HL-60 (cell line): ENCODE results near the gene GFAP.

Experiments used
- DNase-seq, 2 experiments: peaks; one replicate each; pipeline ENCODE4 v3.0.0-alpha.2; 2010 to 2020; ENCODE audit warnings: low read depth in 1 of 2, low spot score in 1 of 2
- H3K27ac ChIP-seq: fragments of 250-450 bp; sonication (Bioruptor Pico); replicated peaks from 2 replicates; pipeline ENCODE4 v1.5.1; 2020; ENCODE audit warnings: mild to moderate bottlenecking, moderate library complexity
- H3K27me3 ChIP-seq: fragments of 250-450 bp; sonication (Bioruptor Pico); 2 replicates; pipeline ENCODE4 v1.5.1; 2021; ENCODE audit warnings: mild to moderate bottlenecking, moderate library complexity; ENCODE audit not compliant: insufficient read depth, poor library complexity, severe bottlenecking
- H3K4me3 ChIP-seq: replicated peaks from 2 replicates; pipeline ENCODE4 v1.5.1; 2011; ENCODE audit warnings: mild to moderate bottlenecking, control low read depth, low read length; ENCODE audit not compliant: insufficient read depth
- GABPA ChIP-seq: IDR thresholded peaks from 2 replicates; pipeline ENCODE4 v1.6.1; 2012; ENCODE audit warnings: low read depth
- POLR2AphosphoS5 ChIP-seq: IDR thresholded peaks from 2 replicates; pipeline ENCODE4 v1.6.1; 2012; ENCODE audit warnings: low read depth
- SPI1 ChIP-seq: IDR thresholded peaks from 2 replicates; pipeline ENCODE4 v1.6.1; 2012; ENCODE audit warnings: low read depth, mild to moderate bottlenecking, borderline replicate concordance
- TF ChIP-seq, protein P1 (sequence below): IDR thresholded peaks from 2 replicates; pipeline ENCODE4 v1.6.1; 2012; ENCODE audit warnings: low read depth; ENCODE audit not compliant: insufficient replicate concordance
- TF ChIP-seq, protein P2 (sequence below): IDR thresholded peaks from one replicate; pipeline ENCODE4 v1.5.1; 2011; ENCODE audit warnings: low read length, control low read depth, inconsistent platforms; ENCODE audit not compliant: insufficient read depth

GFAP gene

DNA sequence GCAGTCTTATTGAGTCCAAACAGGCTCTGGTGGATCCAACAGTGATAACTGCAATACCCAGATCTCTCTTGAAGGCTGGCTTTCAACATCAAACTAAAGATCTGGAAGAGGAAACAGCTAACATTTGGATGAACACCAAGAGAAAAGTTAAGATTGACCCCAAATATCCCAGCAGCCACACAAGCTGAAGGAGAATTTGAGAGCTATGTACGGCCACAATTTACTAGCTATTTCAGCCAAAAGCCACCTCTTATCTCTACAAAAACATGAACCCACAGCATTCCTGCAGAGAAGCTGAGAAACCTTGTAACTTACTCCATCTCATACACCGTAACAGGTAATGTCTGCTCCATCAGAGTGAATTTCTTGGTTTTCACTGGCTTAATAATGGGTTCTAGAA is 30.4 kb downstream of the GFAP start:
- no peak for DNase-seq
- Histone ChIP-seq H3K27me3 (no peaks in the 10 kb centered on the region), H3K4me3 (no peak overlapping the region), H3K27ac (no peak overlapping the region)
- no peak for TF ChIP-seq GABPA
- TF ChIP-seq, protein P1, sequence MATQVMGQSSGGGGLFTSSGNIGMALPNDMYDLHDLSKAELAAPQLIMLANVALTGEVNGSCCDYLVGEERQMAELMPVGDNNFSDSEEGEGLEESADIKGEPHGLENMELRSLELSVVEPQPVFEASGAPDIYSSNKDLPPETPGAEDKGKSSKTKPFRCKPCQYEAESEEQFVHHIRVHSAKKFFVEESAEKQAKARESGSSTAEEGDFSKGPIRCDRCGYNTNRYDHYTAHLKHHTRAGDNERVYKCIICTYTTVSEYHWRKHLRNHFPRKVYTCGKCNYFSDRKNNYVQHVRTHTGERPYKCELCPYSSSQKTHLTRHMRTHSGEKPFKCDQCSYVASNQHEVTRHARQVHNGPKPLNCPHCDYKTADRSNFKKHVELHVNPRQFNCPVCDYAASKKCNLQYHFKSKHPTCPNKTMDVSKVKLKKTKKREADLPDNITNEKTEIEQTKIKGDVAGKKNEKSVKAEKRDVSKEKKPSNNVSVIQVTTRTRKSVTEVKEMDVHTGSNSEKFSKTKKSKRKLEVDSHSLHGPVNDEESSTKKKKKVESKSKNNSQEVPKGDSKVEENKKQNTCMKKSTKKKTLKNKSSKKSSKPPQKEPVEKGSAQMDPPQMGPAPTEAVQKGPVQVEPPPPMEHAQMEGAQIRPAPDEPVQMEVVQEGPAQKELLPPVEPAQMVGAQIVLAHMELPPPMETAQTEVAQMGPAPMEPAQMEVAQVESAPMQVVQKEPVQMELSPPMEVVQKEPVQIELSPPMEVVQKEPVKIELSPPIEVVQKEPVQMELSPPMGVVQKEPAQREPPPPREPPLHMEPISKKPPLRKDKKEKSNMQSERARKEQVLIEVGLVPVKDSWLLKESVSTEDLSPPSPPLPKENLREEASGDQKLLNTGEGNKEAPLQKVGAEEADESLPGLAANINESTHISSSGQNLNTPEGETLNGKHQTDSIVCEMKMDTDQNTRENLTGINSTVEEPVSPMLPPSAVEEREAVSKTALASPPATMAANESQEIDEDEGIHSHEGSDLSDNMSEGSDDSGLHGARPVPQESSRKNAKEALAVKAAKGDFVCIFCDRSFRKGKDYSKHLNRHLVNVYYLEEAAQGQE, result no peak
- TF ChIP-seq, protein P2, sequence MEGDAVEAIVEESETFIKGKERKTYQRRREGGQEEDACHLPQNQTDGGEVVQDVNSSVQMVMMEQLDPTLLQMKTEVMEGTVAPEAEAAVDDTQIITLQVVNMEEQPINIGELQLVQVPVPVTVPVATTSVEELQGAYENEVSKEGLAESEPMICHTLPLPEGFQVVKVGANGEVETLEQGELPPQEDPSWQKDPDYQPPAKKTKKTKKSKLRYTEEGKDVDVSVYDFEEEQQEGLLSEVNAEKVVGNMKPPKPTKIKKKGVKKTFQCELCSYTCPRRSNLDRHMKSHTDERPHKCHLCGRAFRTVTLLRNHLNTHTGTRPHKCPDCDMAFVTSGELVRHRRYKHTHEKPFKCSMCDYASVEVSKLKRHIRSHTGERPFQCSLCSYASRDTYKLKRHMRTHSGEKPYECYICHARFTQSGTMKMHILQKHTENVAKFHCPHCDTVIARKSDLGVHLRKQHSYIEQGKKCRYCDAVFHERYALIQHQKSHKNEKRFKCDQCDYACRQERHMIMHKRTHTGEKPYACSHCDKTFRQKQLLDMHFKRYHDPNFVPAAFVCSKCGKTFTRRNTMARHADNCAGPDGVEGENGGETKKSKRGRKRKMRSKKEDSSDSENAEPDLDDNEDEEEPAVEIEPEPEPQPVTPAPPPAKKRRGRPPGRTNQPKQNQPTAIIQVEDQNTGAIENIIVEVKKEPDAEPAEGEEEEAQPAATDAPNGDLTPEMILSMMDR, result no peak
- TF ChIP-seq SPI1, result no peak
- TF ChIP-seq POLR2AphosphoS5, result no peak

DNA sequence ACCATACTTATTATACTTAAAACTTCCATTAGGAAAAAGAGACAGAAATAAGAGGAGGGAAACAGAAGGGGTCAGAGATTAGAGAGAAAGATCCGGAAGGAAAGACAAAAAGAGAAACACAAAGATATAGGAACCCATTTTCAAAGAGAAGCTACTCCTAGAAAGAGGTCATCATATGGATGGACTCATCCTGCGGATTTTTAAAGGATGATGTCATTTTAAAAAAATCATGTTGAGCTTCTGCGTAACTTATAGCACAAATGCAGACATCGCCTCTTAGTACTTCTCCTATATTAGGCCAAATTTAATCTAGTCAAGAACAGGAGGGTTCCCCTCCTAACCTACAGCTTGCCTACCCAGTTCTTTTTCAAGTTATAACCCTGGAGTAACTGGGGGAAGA is 34.2 kb downstream of the GFAP start:
- TF ChIP-seq POLR2AphosphoS5, result no peak
- TF ChIP-seq, protein P2, result no peak
- TF ChIP-seq SPI1, result no peak
- TF ChIP-seq, protein P1, result no peak
- no peak for TF ChIP-seq GABPA
- DNase-seq, result no peak
- Histone ChIP-seq H3K4me3 (no peak overlapping the region), H3K27ac (no peak overlapping the region), H3K27me3 (no peaks in the 10 kb centered on the region)

DNA sequence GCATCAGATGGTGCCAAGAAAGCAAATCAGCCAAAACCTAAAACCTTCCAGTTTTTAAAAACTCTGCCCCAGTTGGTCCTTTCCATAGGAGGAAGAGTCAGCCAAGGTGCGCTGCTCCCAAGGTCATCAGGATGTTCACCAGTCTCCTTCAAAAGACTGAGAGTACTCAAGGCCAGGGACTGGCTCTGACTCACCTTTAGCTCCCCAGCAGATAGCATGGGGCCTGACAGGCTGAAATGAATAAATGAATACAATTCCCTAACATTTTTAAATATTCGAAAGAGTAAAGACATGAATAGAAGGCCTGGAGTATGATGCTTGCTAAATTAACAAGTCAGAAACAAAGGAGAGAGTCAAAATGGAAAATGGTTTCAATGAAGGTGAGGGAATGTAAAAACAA is 35.2 kb downstream of the GFAP start:
- Histone ChIP-seq H3K27ac (no peak overlapping the region), H3K27me3 (no peaks in the 10 kb centered on the region), H3K4me3 (no peak overlapping the region)
- no peak for DNase-seq
- TF ChIP-seq POLR2AphosphoS5, result no peak
- TF ChIP-seq GABPA, result no peak
- no peak for TF ChIP-seq SPI1
- TF ChIP-seq, protein P2, result no peak
- TF ChIP-seq, protein P1, result no peak
